Duodenal mucosa (tissue), 2 donors: ENCODE data around the gene SAG.

Source experiments
- H3K27ac ChIP-seq: one replicate; pipeline ENCODE4 v1.7.0; 2013; ENCODE audit warnings: low read depth, low read length
- H3K27me3 ChIP-seq, 2 donors: one replicate each; pipeline ENCODE4 v1.7.0; 2013; ENCODE audit warnings: low read length in 2 of 2, control low read depth in 1 of 2; ENCODE audit not compliant: insufficient read depth in 2 of 2, control insufficient read depth in 1 of 2
- H3K36me3 ChIP-seq, 2 donors: one replicate each; pipeline ENCODE4 v1.7.0; 2013; ENCODE audit warnings: low read length in 2 of 2, control low read depth in 1 of 2; ENCODE audit not compliant: insufficient read depth in 2 of 2, control insufficient read depth in 1 of 2
- H3K4me1 ChIP-seq, 2 donors: one replicate each; pipeline ENCODE4 v1.7.0; 2013; ENCODE audit warnings: low read length in 2 of 2, control low read depth in 1 of 2; ENCODE audit not compliant: insufficient read depth in 2 of 2, control insufficient read depth in 1 of 2
- H3K4me3 ChIP-seq, 2 donors: one replicate each; pipeline ENCODE4 v1.7.0; 2013; ENCODE audit warnings: low read length in 2 of 2, low read depth in 1 of 2
- H3K9ac ChIP-seq, 2 donors: one replicate each; pipeline ENCODE4 v1.7.0; 2013; ENCODE audit warnings: low read length in 2 of 2, low read depth in 1 of 2
- H3K9me3 ChIP-seq, 2 donors: one replicate each; pipeline ENCODE4 v1.7.0; 2013; ENCODE audit warnings: low read length in 2 of 2, control low read depth in 1 of 2; ENCODE audit not compliant: control insufficient read depth in 1 of 2

The SAG gene

DNA sequence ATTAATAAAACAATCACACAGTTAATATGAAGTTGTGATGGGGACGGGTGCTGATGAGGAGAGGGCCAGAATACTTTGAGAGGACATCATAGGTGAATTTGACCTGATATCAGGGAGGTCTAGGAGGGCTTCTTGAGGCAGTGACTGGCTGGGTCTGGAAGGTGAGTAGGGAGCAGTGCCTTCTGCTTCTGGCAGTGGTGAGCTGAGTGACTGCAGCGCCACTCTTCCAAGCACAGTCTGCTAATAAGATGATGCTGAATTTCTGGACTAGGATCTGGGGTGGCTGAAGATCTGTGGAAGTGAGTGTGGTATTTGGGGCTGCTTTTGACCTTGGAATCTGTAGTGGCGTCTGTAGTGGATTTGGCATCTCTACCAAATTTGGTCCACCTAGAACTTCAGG, 52.2 kb downstream of the SAG start:
- no peaks in the 10 kb centered on the region for H3K36me3 ChIP-seq
- H3K9ac ChIP-seq = no peak overlapping the region
- H3K27me3 ChIP-seq = no peaks in the 10 kb centered on the region
- H3K9me3 ChIP-seq = no peaks in the 10 kb centered on the region
- H3K4me3 ChIP-seq = no peak overlapping the region
- H3K27ac ChIP-seq = no peak overlapping the region
- H3K4me1 ChIP-seq = peaks cover 18 to 27% of the 10 kb centered on the region in 2 donors

DNA sequence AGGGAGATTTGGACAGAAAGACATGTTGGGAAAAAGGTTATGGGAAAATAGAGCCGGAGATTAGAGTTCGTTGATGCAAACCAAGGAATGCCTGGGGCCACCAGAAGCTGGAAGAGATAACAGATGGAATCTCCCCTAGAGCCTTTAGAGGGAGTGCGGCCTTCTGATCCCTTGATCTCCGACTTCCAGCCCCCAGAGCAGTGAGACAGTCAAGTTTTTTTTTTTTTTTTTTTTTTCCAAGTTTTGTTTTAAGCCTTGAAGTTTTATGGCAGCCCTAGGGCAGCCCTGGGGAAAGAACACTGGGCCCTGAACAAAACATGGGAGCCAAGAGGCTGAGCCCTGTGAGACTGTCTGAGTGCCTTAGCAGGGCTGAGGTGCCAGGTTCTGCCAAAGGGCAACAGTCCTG, 53.2 kb downstream of the SAG start:
- H3K27me3 ChIP-seq = no peaks in the 10 kb centered on the region
- H3K4me1 ChIP-seq = peaks cover 17 to 21% of the 10 kb centered on the region in 2 donors
- H3K9ac ChIP-seq = no peak overlapping the region
- no peaks in the 10 kb centered on the region for H3K36me3 ChIP-seq
- no peak overlapping the region for H3K4me3 ChIP-seq
- no peak overlapping the region for H3K27ac ChIP-seq
- H3K9me3 ChIP-seq = no peaks in the 10 kb centered on the region

DNA sequence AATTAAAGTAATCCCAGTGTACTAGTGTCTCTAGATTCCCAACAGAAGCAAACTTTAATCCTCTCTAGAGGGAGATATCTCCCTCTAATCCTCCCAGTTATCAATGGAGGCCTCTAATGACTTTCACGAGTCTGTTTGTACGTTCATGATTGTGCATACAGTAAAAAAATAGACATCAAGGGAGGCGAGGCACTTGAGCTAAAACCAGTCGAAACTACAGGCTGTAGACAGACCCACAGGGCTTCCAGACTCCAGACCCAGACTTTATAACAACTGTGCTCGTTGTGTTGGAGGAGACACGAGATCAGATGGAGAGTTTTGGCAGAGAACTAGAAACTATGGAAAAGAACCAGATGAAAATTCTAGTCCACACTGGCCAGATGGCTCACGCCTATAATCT, 53.7 kb downstream of the SAG start:
- Histone ChIP-seq H3K9me3 (no peaks in the 10 kb centered on the region), H3K27ac (no peak overlapping the region), H3K36me3 (no peaks in the 10 kb centered on the region), H3K4me1 (peaks cover 13 to 16% of the 10 kb centered on the region in 2 donors), H3K4me3 (no peak overlapping the region), H3K27me3 (no peaks in the 10 kb centered on the region), H3K9ac (no peak overlapping the region)

DNA sequence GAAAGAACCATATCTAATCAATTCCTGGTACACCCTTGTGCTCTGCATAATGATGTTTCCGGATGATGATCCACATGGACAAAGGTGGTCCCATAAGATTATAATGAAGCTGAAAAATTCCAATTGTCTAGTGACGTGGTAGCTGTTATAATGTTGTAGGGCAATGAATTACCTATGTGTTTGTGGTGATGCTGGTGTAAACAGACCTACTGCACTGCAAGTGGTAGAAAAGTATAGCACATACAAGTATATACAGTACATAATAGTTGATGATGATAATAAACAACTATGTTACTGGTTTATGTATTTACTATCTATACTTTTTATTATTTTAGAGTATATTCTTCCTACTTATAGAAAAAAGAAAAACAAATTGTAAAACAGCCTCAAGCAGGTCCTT, 55.1 kb downstream of the SAG start:
- H3K9ac ChIP-seq = no peak overlapping the region
- H3K9me3 ChIP-seq = no peaks in the 10 kb centered on the region
- no peak overlapping the region for H3K27ac ChIP-seq
- H3K4me3 ChIP-seq = no peak overlapping the region
- H3K27me3 ChIP-seq = no peaks in the 10 kb centered on the region
- H3K4me1 ChIP-seq = peaks cover 0 to 8% of the 10 kb centered on the region in 2 donors
- no peaks in the 10 kb centered on the region for H3K36me3 ChIP-seq

DNA sequence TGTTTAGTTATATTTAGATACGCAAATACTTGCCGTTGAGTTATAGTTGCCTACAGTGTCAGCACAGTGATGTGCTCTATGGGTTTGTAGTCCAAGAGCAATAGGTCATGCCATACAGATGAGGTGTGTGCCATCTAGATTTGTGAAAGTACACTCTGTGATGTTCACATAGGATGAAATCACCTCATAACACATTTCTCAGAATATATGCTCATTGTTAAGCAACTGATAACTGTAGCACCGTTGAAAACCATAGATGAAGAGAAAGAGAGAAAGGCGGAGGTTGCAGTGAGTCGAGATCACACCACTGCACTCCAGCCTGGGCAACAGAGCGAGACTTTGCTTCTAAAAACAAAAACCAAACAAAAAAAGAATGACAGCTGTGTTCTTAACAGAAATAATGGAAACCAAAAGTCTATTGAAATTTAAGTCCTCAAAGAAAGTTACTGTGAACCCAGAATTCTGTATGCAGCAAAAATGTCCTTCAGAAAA, 56.2 kb downstream of the SAG start:
- H3K36me3 ChIP-seq = no peaks in the 10 kb centered on the region
- H3K4me3 ChIP-seq = no peak overlapping the region
- H3K9me3 ChIP-seq = no peaks in the 10 kb centered on the region
- peaks cover 0 to 7% of the 10 kb centered on the region in 2 donors for H3K4me1 ChIP-seq
- H3K9ac ChIP-seq = no peak overlapping the region
- H3K27ac ChIP-seq = no peak overlapping the region
- no peaks in the 10 kb centered on the region for H3K27me3 ChIP-seq

DNA sequence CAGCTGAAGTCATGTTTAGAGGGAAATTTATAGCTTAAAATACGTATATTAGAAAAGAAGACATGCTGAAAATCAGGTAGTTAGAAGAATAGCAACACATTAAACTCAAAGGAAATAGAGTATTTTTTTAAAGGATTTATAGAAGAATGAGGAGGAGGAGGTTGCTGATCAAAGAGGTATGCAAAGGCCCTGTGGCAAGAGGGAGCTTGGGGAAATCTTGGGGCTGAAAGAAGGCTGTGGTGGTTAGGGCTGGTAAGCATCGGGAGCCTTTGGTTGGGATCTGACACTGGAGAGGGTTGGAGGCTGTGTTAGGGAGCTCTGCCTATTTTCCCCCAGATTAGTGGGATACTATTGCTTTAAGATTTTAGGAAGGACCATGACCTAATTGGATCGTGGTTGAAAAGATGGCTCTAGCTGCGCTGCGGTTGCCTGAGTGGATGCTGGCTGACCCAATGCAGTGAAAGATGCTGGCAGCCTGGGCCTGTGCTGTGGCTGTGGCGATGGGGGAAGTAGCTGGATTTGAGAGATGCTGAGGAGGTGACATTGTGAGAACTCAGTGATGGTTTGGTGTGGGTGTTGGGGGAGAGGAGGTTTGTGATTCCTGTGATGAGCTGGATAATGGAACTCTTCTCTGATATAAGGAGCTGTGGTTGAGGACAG, 58.4 kb downstream of the SAG start:
- Histone ChIP-seq H3K36me3 (no peaks in the 10 kb centered on the region), H3K4me3 (no peak overlapping the region), H3K27ac (no peak overlapping the region), H3K9me3 (no peaks in the 10 kb centered on the region), H3K27me3 (no peaks in the 10 kb centered on the region), H3K4me1 (no peaks in the 10 kb centered on the region), H3K9ac (no peak overlapping the region)

DNA sequence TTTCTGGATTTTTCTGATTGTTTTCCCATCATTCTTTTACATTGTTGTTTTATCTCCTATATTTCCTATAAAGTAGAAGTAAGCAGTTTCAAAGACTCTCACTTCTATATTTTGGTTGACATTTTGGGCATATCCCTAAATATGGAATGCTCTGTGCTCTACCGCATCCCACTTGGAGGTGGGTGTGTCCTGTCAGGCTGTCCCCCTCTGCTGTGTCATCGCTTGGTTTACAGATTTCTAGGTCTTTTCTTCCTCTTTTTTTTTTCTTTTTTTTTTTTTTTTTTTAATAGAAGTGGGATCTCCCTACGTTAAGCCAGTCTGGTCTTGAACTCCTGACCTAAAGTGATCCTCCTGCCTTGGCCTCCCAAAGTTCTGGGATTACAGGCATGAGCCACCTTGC, 60.0 kb downstream of the SAG start:
- Histone ChIP-seq H3K27me3 (no peaks in the 10 kb centered on the region), H3K9ac (no peak overlapping the region), H3K4me3 (no peak overlapping the region), H3K36me3 (peaks cover 0 to 4% of the 10 kb centered on the region in 2 donors), H3K9me3 (no peaks in the 10 kb centered on the region), H3K4me1 (no peaks in the 10 kb centered on the region), H3K27ac (no peak overlapping the region)

DNA sequence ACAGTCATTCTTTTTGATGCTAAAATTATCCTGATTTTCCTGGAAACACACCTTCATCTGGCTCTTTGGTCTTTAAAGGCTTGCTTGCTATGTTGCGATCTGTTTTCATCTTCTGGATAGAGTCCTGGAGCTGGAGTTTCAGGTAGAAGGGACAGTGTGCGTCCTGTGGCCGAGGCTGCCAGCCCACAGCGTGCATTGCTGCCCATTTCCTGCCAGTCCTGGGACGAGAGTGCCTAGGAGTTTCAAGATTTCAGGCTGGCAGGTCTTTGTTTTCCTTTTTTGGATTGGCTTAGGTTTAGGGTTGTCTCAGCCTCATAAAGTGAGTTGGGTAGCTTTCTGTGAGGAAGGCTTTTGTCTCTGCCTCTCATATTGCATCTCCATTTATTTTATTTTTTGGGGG, 61.1 kb downstream of the SAG start:
- Histone ChIP-seq H3K9me3 (no peaks in the 10 kb centered on the region), H3K27me3 (no peaks in the 10 kb centered on the region), H3K9ac (no peak overlapping the region), H3K27ac (no peak overlapping the region), H3K4me3 (no peak overlapping the region), H3K4me1 (peaks cover 5 to 7% of the 10 kb centered on the region in 2 donors), H3K36me3 (peaks cover 5 to 12% of the 10 kb centered on the region in 2 donors)

DNA sequence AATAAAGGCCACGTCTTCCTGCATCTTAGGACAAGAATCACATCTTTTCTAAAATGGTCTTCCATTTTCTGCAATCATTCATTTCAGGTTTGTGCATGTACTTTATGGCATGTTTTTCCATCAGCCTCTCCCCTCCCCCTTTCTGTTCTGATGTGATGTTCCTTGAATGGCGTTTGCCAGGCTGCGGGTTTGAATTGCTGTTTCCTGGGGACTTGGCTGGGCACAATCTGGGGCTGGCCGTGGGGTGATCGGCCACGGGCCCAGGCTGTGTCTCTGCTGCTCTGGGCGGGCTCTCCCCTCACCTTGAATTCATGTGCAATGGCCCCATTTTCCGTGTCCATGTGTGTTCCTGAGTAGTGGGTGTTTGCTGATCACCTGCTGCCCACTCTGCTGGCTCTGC, 61.8 kb downstream of the SAG start:
- Histone ChIP-seq H3K4me1 (peaks cover 5 to 7% of the 10 kb centered on the region in 2 donors), H3K9me3 (no peaks in the 10 kb centered on the region), H3K36me3 (peaks cover 5 to 12% of the 10 kb centered on the region in 2 donors), H3K4me3 (no peak overlapping the region), H3K27ac (no peak overlapping the region), H3K27me3 (no peaks in the 10 kb centered on the region), H3K9ac (no peak overlapping the region)

DNA sequence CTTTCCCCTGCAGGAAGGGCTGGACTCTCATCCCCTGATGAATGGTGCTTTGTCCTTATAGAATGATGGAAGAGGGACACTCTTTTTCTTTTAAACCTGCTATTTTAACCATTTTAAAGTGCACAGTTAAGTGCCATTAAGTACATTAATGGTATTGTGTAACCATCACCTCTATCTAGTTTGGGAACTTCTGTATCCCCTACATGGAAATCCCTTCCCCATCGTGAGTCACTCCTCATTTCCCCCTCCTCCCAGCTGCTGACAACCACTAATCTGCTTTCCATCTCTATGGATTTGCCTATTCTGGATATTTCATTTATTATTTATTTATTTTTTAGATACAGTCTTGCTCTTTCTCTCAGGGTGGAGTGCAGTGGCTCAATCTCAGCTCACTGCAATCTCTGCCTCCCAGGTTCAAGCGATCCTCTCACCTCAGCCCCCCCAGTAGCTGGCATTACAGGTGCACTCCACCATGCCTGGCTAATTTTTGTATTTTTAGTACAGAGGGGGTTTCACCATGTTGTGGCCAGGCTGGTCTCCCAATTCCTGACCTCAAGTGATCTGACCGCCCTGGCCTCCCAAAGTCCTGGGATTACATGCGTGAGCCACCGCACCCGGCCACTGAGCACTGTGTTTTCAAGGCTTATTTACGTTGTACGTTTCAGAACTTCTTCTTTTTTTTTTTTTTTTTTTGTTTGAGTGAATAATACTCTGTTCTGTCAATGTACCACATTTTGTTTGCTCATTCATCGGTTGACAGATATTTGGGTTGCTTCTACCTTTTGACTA, 62.5 kb downstream of the SAG start:
- no peak overlapping the region for H3K9ac ChIP-seq
- no peaks in the 10 kb centered on the region for H3K27me3 ChIP-seq
- H3K4me3 ChIP-seq = no peak overlapping the region
- H3K4me1 ChIP-seq = peaks cover 7% of the 10 kb centered on the region in 2 donors
- H3K9me3 ChIP-seq = no peaks in the 10 kb centered on the region
- H3K27ac ChIP-seq = no peak overlapping the region
- peaks cover 5 to 12% of the 10 kb centered on the region in 2 donors for H3K36me3 ChIP-seq
